Urothelium cell line (cell line): ENCODE data around the gene MSL2.
"Not testable (repeated sequence)": the region's sequence is repeated elsewhere in the genome, so short reads cannot be mapped to it uniquely, and the experiment has no call there.

Experiments used
- DNase-seq: peaks from one replicate; pipeline ENCODE4 v3.0.0; 2011; ENCODE audit warnings: low spot score, mixed read lengths
- FAIRE-seq: peaks from 2 replicates; lab custom pipeline; 2011; peaks lifted over from hg19 to GRCh38; lab: Jason Lieb, UNC

MSL2 gene

GRCh38 chr3:136149667-136150066 is 46.5 kb downstream of the MSL2 start:
- no peak for FAIRE-seq
- DNase-seq, result no peak

GRCh38 chr3:136146981-136147729 is 49.0 kb downstream of the MSL2 start:
- DNase-seq (no peak), FAIRE-seq (no peak)

- not testable (repeated sequence) for FAIRE-seq, DNase-seq
Observed at GRCh38 chr3:136144397-136144796, 51.7 kb downstream of the MSL2 start.

GRCh38 chr3:136142592-136142991 is 53.5 kb downstream of the MSL2 start:
- FAIRE-seq, result no peak

GRCh38 chr3:136141891-136142290 is 54.2 kb downstream of the MSL2 start:
- FAIRE-seq (no peak), DNase-seq (peak; percentile 6)

More at GRCh38 chr3:136142592-136142991, 53.5 kb downstream of the MSL2 start:
- DNase-seq, result peak; percentile 57

GRCh38 chr3:136141291-136141785 is 54.8 kb downstream of the MSL2 start:
- FAIRE-seq, result no peak
- DNase-seq, result no peak

- DNase-seq (no peak), FAIRE-seq (no peak)
Observed at GRCh38 chr3:136136454-136136853, 59.7 kb downstream of the MSL2 start.

- DNase-seq (no peak), FAIRE-seq (no peak)
Observed at GRCh38 chr3:136135039-136135802, 60.9 kb downstream of the MSL2 start.

GRCh38 chr3:136134091-136134490 is 62.0 kb downstream of the MSL2 start:
- no peak for FAIRE-seq
- DNase-seq, result no peak

GRCh38 chr3:136131647-136132046 is 64.5 kb downstream of the MSL2 start:
- FAIRE-seq, DNase-seq: not testable (repeated sequence)

GRCh38 chr3:136122006-136122405 is 74.1 kb downstream of the MSL2 start:
- DNase-seq (no peak), FAIRE-seq (no peak)

- DNase-seq, result no peak
- no peak for FAIRE-seq
Observed at GRCh38 chr3:136120373-136121348, 75.5 kb downstream of the MSL2 start.

GRCh38 chr3:136119783-136120182 is 76.4 kb downstream of the MSL2 start:
- FAIRE-seq, DNase-seq: not testable (repeated sequence)

- not testable (repeated sequence) for DNase-seq, FAIRE-seq
Observed at GRCh38 chr3:136119332-136119731, 76.8 kb downstream of the MSL2 start.

GRCh38 chr3:136114421-136114820 is 81.7 kb downstream of the MSL2 start:
- FAIRE-seq (no peak), DNase-seq (no peak)

GRCh38 chr3:136110481-136110880 is 85.7 kb downstream of the MSL2 start:
- FAIRE-seq (no peak), DNase-seq (no peak)

- no peak for DNase-seq
- no peak for FAIRE-seq
Observed at GRCh38 chr3:136109499-136109898, 86.6 kb downstream of the MSL2 start.

- DNase-seq, result no peak
Observed at GRCh38 chr3:136106101-136106500, 90.0 kb downstream of the MSL2 start.

GRCh38 chr3:136105044-136105443 is 91.1 kb downstream of the MSL2 start:
- FAIRE-seq (no peak), DNase-seq (no peak)

More at GRCh38 chr3:136106101-136106500, 90.0 kb downstream of the MSL2 start:
- no peak for FAIRE-seq
